AG04450 (cell line): ENCODE data around the gene CFAP53. TPM values are rescaled to one million over a fixed set of nuclear protein-coding genes. Genes with fewer than 3 reads are reported as not detected.

ENCODE experiments used
- CTCF ChIA-PET: fragments of 300-600, 350-600 bp; formaldehyde crosslinking; extraction: SDS; loops from one replicate; lab custom pipeline; 2022; ENCODE audit warnings: antibody characterized with exemption, inconsistent platforms; lab: Charles Lee
- POLR2A ChIA-PET: fragments of 350-600 bp; formaldehyde crosslinking; extraction: SDS; loops from one replicate; lab custom pipeline; 2021; ENCODE audit warnings: antibody characterized with exemption, inconsistent platforms; lab: Yijun Ruan, JAX
- DNase-seq: peaks from one replicate; pipeline ENCODE4 v3.0.0-alpha.2; 2011; ENCODE audit warnings: low read depth, low spot score
- H3K27ac ChIP-seq: one replicate; pipeline ENCODE4 v1.5.1; 2012; ENCODE audit warnings: low read depth, low read length, control low read depth
- H3K27me3 ChIP-seq: one replicate; pipeline ENCODE4 v1.6.0; 2012; ENCODE audit warnings: low read length; ENCODE audit not compliant: control insufficient read depth, insufficient read depth
- H3K4me3 ChIP-seq: 2 replicates; pipeline ENCODE4 v1.5.1; 2011; ENCODE audit warnings: mild to moderate bottlenecking, low read depth, low read length, control low read depth
- H3K9me3 ChIP-seq: 2 replicates; pipeline ENCODE4 v1.5.1; 2012; ENCODE audit warnings: low read length; ENCODE audit not compliant: control insufficient read depth, insufficient read depth
- CTCF ChIP-seq: IDR thresholded peaks from 2 replicates; pipeline ENCODE4 v1.5.1; 2011; ENCODE audit warnings: low read depth, low read length, control low read depth, inconsistent platforms
- polyA plus RNA-seq: library from polyadenylated mRNA; depleted of rRNA; stranded (reverse); fragments of >200 nt; gene quantifications from 2 replicates; pipeline ENCODE4 v1.2.3, GENCODE V29; 2011

The CFAP53 gene
- polyA plus RNA-seq, 1 experiment, result 0.26 TPM

DNA sequence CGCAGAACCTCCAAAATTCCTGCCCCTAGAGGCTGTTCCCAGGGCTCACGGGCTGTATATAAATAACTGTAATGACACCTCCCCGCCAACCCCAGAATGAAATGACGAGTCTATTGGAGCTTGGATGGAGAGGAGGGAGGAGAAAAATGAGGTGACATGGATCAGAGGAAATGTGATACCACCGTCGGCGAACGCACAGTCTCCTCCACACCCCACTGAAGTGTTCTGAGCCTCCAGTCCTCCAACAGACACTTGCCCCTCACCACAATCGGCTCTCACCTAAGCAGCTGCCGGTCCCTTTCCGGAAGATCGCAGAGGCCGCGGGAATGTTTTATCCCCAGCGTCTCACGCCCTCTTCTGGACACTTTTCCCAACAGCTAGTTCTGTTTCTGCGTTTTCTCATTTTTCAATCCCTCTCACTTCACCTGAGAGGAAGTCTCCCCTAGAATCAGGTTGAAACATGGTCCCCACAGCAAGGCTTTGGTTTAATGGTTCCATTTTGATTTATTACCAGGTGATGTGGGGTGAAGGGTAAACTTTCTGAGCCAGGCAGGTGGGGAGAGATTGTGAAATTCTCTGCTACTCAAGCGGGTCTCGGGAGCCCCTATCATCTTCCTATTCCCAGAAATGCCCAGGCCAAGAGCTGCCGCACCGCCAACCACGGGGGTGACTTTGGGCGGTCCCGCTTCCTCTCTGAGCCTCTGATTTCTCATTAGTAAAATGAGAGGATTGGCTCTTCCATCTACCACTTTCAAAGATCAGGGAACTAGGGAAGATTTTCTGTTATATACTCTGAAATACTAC, 62.3 kb downstream of the CFAP53 start:
- no peak overlapping the region for H3K27ac ChIP-seq
- H3K27me3 ChIP-seq, result peaks cover 5% of the 10 kb centered on the region
- POLR2A ChIA-PET, result no interaction called here
- CTCF ChIA-PET, result interaction anchor here (0.6 to 2.6 kb wide), 5 partner anchors 26 to 519 kb away, joined by 3 to 14 read pairs (median 3); no protein-coding TSS in a partner anchor
- H3K9me3 ChIP-seq, result no peaks in the 10 kb centered on the region
- DNase-seq, result no peak
- TF ChIP-seq CTCF, result peak; percentile 55
- no peak overlapping the region for H3K4me3 ChIP-seq

- no peak overlapping the region for H3K27ac ChIP-seq
- ChIA-PET POLR2A (no interaction called here), CTCF (no interaction called here)
- peaks cover 5% of the 10 kb centered on the region for H3K27me3 ChIP-seq
- no peak for DNase-seq
- H3K9me3 ChIP-seq, result no peaks in the 10 kb centered on the region
- TF ChIP-seq CTCF, result no peak
- H3K4me3 ChIP-seq, result no peak overlapping the region
Observed at GRCh38 chr18:50201476-50202018, 64.7 kb downstream of the CFAP53 start.

DNA sequence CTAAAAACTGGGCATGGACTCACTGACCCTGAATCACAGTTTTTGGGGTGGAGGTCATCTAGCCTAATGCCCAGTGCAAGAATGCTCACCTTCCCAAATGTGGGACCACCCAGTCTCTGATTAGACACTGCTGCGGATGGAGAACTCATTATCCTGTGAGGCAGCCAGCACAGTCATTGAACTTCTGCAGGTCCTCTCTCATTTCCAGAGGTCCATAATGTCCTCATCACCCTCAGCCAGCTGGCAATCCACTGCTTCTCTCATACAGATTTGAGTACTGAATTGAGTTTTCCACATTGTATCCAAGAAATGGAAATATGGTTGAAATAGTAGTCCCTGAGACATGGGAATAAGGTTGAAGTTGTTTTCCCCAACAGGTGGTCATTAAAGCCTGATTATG, 66.4 kb downstream of the CFAP53 start:
- TF ChIP-seq CTCF, result no peak
- ChIA-PET CTCF (no interaction called here), POLR2A (no interaction called here)
- Histone ChIP-seq H3K27me3 (peaks cover 16% of the 10 kb centered on the region), H3K4me3 (no peak overlapping the region), H3K9me3 (no peaks in the 10 kb centered on the region), H3K27ac (no peak overlapping the region)
- no peak for DNase-seq

- ChIA-PET CTCF (no interaction called here), POLR2A (no interaction called here)
- H3K9me3 ChIP-seq, result no peaks in the 10 kb centered on the region
- TF ChIP-seq CTCF, result no peak
- no peak overlapping the region for H3K27ac ChIP-seq
- H3K4me3 ChIP-seq, result no peak overlapping the region
- no peak for DNase-seq
- H3K27me3 ChIP-seq, result peaks cover 18% of the 10 kb centered on the region
Observed at GRCh38 chr18:50199346-50199855, 66.9 kb downstream of the CFAP53 start.

DNA sequence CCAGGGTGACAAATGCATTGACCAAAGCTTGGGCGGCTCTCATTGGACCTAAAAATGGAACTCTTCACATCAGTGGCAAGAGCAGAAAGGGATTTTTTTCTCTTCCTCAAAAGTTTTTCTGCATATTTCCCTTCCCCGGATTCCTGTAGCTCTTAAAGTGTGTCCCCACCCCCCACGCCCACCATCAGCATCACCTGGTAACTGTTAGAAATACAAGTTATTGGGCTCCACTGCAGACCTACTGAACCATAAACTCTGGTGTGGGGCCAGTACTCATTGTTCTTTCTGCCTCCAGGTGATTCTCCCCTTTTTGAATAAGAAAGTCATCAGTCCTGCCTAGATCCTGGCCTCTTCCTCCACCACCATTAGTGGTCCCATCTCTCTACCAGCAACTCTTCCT, 70.0 kb downstream of the CFAP53 start:
- Histone ChIP-seq H3K4me3 (no peak overlapping the region), H3K9me3 (no peaks in the 10 kb centered on the region; the same call in 1 of the 2 replicates), H3K27ac (no peak overlapping the region), H3K27me3 (peaks cover 37% of the 10 kb centered on the region)
- no peak for TF ChIP-seq CTCF
- ChIA-PET CTCF (no interaction called here), POLR2A (no interaction called here)
- DNase-seq, result no peak
